ENCODE results near the gene UBE3D.
"Not testable (repeated sequence)": the region's sequence is repeated elsewhere in the genome, so short reads cannot be mapped to it uniquely, and the experiment has no call there.

The UBE3D gene

GRCh38 chr6:82909551-82909950, 156.1 kb downstream of the UBE3D start:
- DNase-seq: no peak

- DNase-seq: no peak
Measured at GRCh38 chr6:82908661-82909060, 157.0 kb downstream of the UBE3D start.

- no peak for DNase-seq
Measured at GRCh38 chr6:82906951-82907350, 158.7 kb downstream of the UBE3D start.

GRCh38 chr6:82906489-82906888, 159.2 kb downstream of the UBE3D start:
- DNase-seq: no peak

- no peak for DNase-seq
Measured at GRCh38 chr6:82904860-82905259, 160.8 kb downstream of the UBE3D start.

GRCh38 chr6:82904257-82904656, 161.4 kb downstream of the UBE3D start:
- DNase-seq: no peak

- DNase-seq: no peak
Measured at GRCh38 chr6:82902290-82902689, 163.4 kb downstream of the UBE3D start.

GRCh38 chr6:82894653-82895259, 170.9 kb downstream of the UBE3D start:
- DNase-seq: no peak

- DNase-seq: no peak
Measured at GRCh38 chr6:82893889-82894652, 171.6 kb downstream of the UBE3D start.

- DNase-seq: not testable (repeated sequence)
Measured at GRCh38 chr6:82891503-82891902, 174.1 kb downstream of the UBE3D start.

- no peak for DNase-seq
Measured at GRCh38 chr6:82891076-82891475, 174.6 kb downstream of the UBE3D start.

- DNase-seq: no peak
Measured at GRCh38 chr6:82890240-82890639, 175.4 kb downstream of the UBE3D start.

GRCh38 chr6:82889143-82889542, 176.5 kb downstream of the UBE3D start:
- DNase-seq: no peak

- DNase-seq: no peak
Measured at GRCh38 chr6:82882363-82883023, 183.1 kb downstream of the UBE3D start.

- DNase-seq: no peak
Measured at GRCh38 chr6:82881519-82881918, 184.1 kb downstream of the UBE3D start.

- DNase-seq: no peak
Measured at GRCh38 chr6:82878812-82879211, 186.8 kb downstream of the UBE3D start.

- no peak for DNase-seq
Measured at GRCh38 chr6:82877213-82878195, 188.1 kb downstream of the UBE3D start.

- DNase-seq: no peak
Measured at GRCh38 chr6:82875573-82876185, 190.0 kb downstream of the UBE3D start.

GRCh38 chr6:82874867-82875266, 190.8 kb downstream of the UBE3D start:
- no peak for DNase-seq

GRCh38 chr6:82872185-82872584, 193.5 kb downstream of the UBE3D start:
- DNase-seq: no peak

- no peak for DNase-seq
Measured at GRCh38 chr6:82870582-82871172, 195.0 kb downstream of the UBE3D start.

GRCh38 chr6:82869493-82869892, 196.1 kb downstream of the UBE3D start:
- DNase-seq: no peak
